ENCODE measurements around the gene DTNA.

GRCh38 chr18:34746614-34747013 lies 36.5 kb downstream of the DTNA start:
- TF ChIP-seq POLR2A (IDR thresholded peaks at IDR 0.05), result no peak
- no peak for TF ChIP-seq CTCF (IDR thresholded peaks at IDR 0.05)
